H9 (cell line): ENCODE measurements around the gene TMEM81. TPM values are rescaled to one million over a fixed set of nuclear protein-coding genes. Genes with fewer than 3 reads are reported as not detected.

ENCODE experiments used
- DNase-seq: peaks from one replicate; pipeline ENCODE4 v3.0.0-alpha.2; 2017
- H2AFZ ChIP-seq: one replicate; pipeline ENCODE4 v1.6.1; 2013; ENCODE audit warnings: mild to moderate bottlenecking, low read length, control low read depth, moderate library complexity
- H2AK5ac ChIP-seq: 2 replicates; pipeline ENCODE4 v1.6.1; 2013; ENCODE audit warnings: low read length, control low read depth, mixed read lengths; ENCODE audit not compliant: insufficient read length
- H2BK120ac ChIP-seq: one replicate; pipeline ENCODE4 v1.6.1; 2013; ENCODE audit warnings: low read depth, mild to moderate bottlenecking, low read length, control low read depth, inconsistent platforms; ENCODE audit not compliant: poor library complexity, severe bottlenecking
- H2BK12ac ChIP-seq: 2 replicates; pipeline ENCODE4 v1.6.1; 2013; ENCODE audit warnings: low read length, control low read depth, mixed read lengths, low read depth; ENCODE audit not compliant: insufficient read length
- H2BK15ac ChIP-seq: 2 replicates; pipeline ENCODE4 v1.6.1; 2013; ENCODE audit warnings: low read depth, low read length, control low read depth
- H2BK20ac ChIP-seq: one replicate; pipeline ENCODE4 v1.6.1; 2013; ENCODE audit warnings: low read depth, mild to moderate bottlenecking, low read length, control low read depth, inconsistent platforms; ENCODE audit not compliant: poor library complexity, severe bottlenecking
- H2BK5ac ChIP-seq: 2 replicates; pipeline ENCODE4 v1.6.1; 2013; ENCODE audit warnings: low read length, control low read depth, mixed read lengths; ENCODE audit not compliant: insufficient read length
- H3K14ac ChIP-seq: 2 replicates; pipeline ENCODE4 v1.6.1; 2013; ENCODE audit warnings: low read length, control low read depth; ENCODE audit not compliant: insufficient read depth
- H3K18ac ChIP-seq: 2 replicates; pipeline ENCODE4 v1.6.1; 2013; ENCODE audit warnings: low read depth, mild to moderate bottlenecking, mixed read lengths, low read length, control low read depth; ENCODE audit not compliant: insufficient read length
- H3K23ac ChIP-seq: 2 replicates; pipeline ENCODE4 v1.6.1; 2013; ENCODE audit warnings: low read length, control low read depth, mixed read lengths, low read depth; ENCODE audit not compliant: insufficient read length
- H3K23me2 ChIP-seq: 2 replicates; pipeline ENCODE4 v1.6.1; 2013; ENCODE audit warnings: low read depth, mild to moderate bottlenecking, mixed read lengths, low read length, control low read depth; ENCODE audit not compliant: insufficient read length, poor library complexity, severe bottlenecking
- H3K27ac ChIP-seq: 2 replicates; pipeline ENCODE4 v1.5.1; 2013; ENCODE audit warnings: low read length, control low read depth, mixed read lengths, low read depth; ENCODE audit not compliant: insufficient read length
- H3K27me3 ChIP-seq: 2 replicates; pipeline ENCODE4 v1.6.1; 2013; ENCODE audit warnings: low read length, control low read depth, inconsistent platforms; ENCODE audit not compliant: insufficient read depth
- H3K4ac ChIP-seq: 2 replicates; pipeline ENCODE4 v1.6.1; 2013; ENCODE audit warnings: low read depth, mild to moderate bottlenecking, control low read depth, inconsistent platforms, low read length, moderate library complexity
- H3K4me1 ChIP-seq: 2 replicates; pipeline ENCODE4 v1.6.1; 2013; ENCODE audit warnings: low read length, control low read depth, inconsistent platforms; ENCODE audit not compliant: insufficient read depth
- H3K4me2 ChIP-seq: 2 replicates; pipeline ENCODE4 v1.6.1; 2013; ENCODE audit warnings: low read length, control low read depth, mixed read lengths; ENCODE audit not compliant: insufficient read length, insufficient read depth
- H3K56ac ChIP-seq: 2 replicates; pipeline ENCODE4 v1.6.1; 2013; ENCODE audit warnings: low read depth, mild to moderate bottlenecking, mixed read lengths, low read length, control low read depth; ENCODE audit not compliant: insufficient read length
- H3K79me1 ChIP-seq: 2 replicates; pipeline ENCODE4 v1.6.1; 2013; ENCODE audit warnings: low read depth, mild to moderate bottlenecking, moderate library complexity, low read length, control low read depth, inconsistent platforms; ENCODE audit not compliant: insufficient read depth, poor library complexity, severe bottlenecking
- H3K79me2 ChIP-seq: 2 replicates; pipeline ENCODE4 v1.6.1; 2013; ENCODE audit warnings: low read length, control low read depth, inconsistent platforms; ENCODE audit not compliant: insufficient read depth
- H3K9ac ChIP-seq: 2 replicates; pipeline ENCODE4 v1.6.1; 2013; ENCODE audit warnings: low read length, control low read depth, mixed read lengths; ENCODE audit not compliant: insufficient read length; ENCODE audit errors: extremely low read depth
- H3K9me3 ChIP-seq: one replicate; pipeline ENCODE4 v1.6.1; 2013; ENCODE audit warnings: low read depth, low read length, inconsistent platforms; ENCODE audit not compliant: control insufficient read depth
- H3T11ph ChIP-seq: one replicate; pipeline ENCODE4 v1.6.1; 2013; ENCODE audit warnings: mild to moderate bottlenecking, low read length, control low read depth, inconsistent platforms
- H4K20me1 ChIP-seq: one replicate; pipeline ENCODE4 v1.6.1; 2013; ENCODE audit not compliant: control insufficient read depth, insufficient read length, insufficient read depth
- H4K5ac ChIP-seq: 2 replicates; pipeline ENCODE4 v1.6.1; 2013; ENCODE audit warnings: low read depth, mild to moderate bottlenecking, mixed read lengths, low read length, control low read depth; ENCODE audit not compliant: insufficient read length
- H4K8ac ChIP-seq: replicated peaks from 2 replicates; pipeline ENCODE4 v1.6.1; 2013; ENCODE audit warnings: low read length, control low read depth, mixed read lengths, low read depth; ENCODE audit not compliant: insufficient read length
- H4K91ac ChIP-seq: 2 replicates; pipeline ENCODE4 v1.6.1; 2013; ENCODE audit warnings: low read depth, mild to moderate bottlenecking, moderate library complexity, mixed read lengths, low read length, control low read depth; ENCODE audit not compliant: insufficient read length
- H3K27ac Mint-ChIP-seq, 3 experiments: 2 replicates in 2 of 3; 3 replicates in 1 of 3; pipeline ENCODE4 v1.8.0; 2020 to 2021; ENCODE audit warnings: mixed read lengths in 3 of 3, mild to moderate bottlenecking in 1 of 3, moderate library complexity in 1 of 3
- H3K27me3 Mint-ChIP-seq: 2 replicates; pipeline ENCODE4 v1.8.0; 2021; ENCODE audit warnings: low read depth, mild to moderate bottlenecking, moderate library complexity, mixed read lengths
- H3K36me3 Mint-ChIP-seq, 3 experiments: 2 replicates in 2 of 3; 3 replicates in 1 of 3; pipeline ENCODE4 v1.8.0; 2020 to 2021; ENCODE audit warnings: low read depth in 3 of 3, mixed read lengths in 3 of 3; ENCODE audit not compliant: insufficient read depth in 1 of 3
- H3K4me1 Mint-ChIP-seq, 2 experiments: 2 replicates each; pipeline ENCODE4 v1.8.0; 2020; ENCODE audit warnings: mixed read lengths in 2 of 2
- H3K4me3 Mint-ChIP-seq, 2 experiments: 2 replicates in 1 of 2; 3 replicates in 1 of 2; pipeline ENCODE4 v1.8.0; 2020 to 2021; ENCODE audit warnings: mild to moderate bottlenecking in 2 of 2, mixed read lengths in 2 of 2, moderate library complexity in 1 of 2
- H3K9me3 Mint-ChIP-seq, 2 experiments: 2 replicates in 1 of 2; 3 replicates in 1 of 2; pipeline ENCODE4 v1.8.0; 2020; ENCODE audit warnings: mild to moderate bottlenecking in 2 of 2, mixed read lengths in 2 of 2, moderate library complexity in 1 of 2
- CTCF ChIP-seq: fragments of 200-600 bp; sonication (generic); conservative IDR thresholded peaks from 3 replicates; pipeline ENCODE4 v1.8.0; 2021; ENCODE audit warnings: antibody characterized with exemption, mild to moderate bottlenecking
- WGBS: extraction: QIAGEN DNeasy Blood & Tissue Kit; methylation state at CpG from one replicate; pipeline ENCODE4 v1.1.7; 2013; ENCODE audit warnings: missing lambda C conversion rate, low lambda C conversion rate, mixed read lengths; ENCODE audit not compliant: insufficient read length; ENCODE audit errors: extremely low coverage; 5-methylcytosine and 5-hydroxymethylcytosine counted together
- total RNA-seq: library from RNA; stranded (reverse); gene quantifications from 2 replicates; pipeline ENCODE4 v1.2.1, GENCODE V29; 2021

Gene TMEM81
- total RNA-seq, 1 experiment from 2014 or later = 3.0 TPM

- Histone ChIP-seq H4K91ac (no peak overlapping the region), H3K4me2 (no peak overlapping the region), H3K18ac (no peak overlapping the region), H2AFZ (no peak overlapping the region), H2BK12ac (no peak overlapping the region), H3K14ac (no peak overlapping the region), H3K9me3 (no peaks in the 10 kb centered on the region), H3K27ac (no peak overlapping the region), H3K4me1 (no peaks in the 10 kb centered on the region), H3K4ac (no peak overlapping the region), H3K56ac (no peak overlapping the region), H2BK15ac (no peak overlapping the region), H3K23me2 (no peaks in the 10 kb centered on the region), H2AK5ac (no peak overlapping the region), H4K5ac (no peak overlapping the region), H4K20me1 (no peaks in the 10 kb centered on the region), H4K8ac (no peak overlapping the region), H3K79me2 (no peaks in the 10 kb centered on the region), H2BK5ac (no peak overlapping the region), H3K27me3 (no peaks in the 10 kb centered on the region), H3T11ph (no peak overlapping the region), H2BK20ac (no peak overlapping the region), H3K23ac (no peak overlapping the region), H3K79me1 (no peaks in the 10 kb centered on the region), H3K9ac (no peak overlapping the region), H2BK120ac (no peak overlapping the region)
- DNase-seq = no peak
- TF ChIP-seq CTCF = no peak
- Mint-ChIP-seq H3K4me1 (peaks cover 3% of the 10 kb centered on the region in 2 experiments; a peak in 2 of 4 replicates), H3K9me3 (no peaks in the 10 kb centered on the region), H3K4me3 (no peak overlapping the region), H3K27ac (no peak overlapping the region), H3K27me3 (no peaks in the 10 kb centered on the region), H3K36me3 (no peaks in the 10 kb centered on the region)
- WGBS = no CpG with 5 or more reads among the region's 3 CpGs
Measured at GRCh38 chr1:205127646-205128045, 43.4 kb upstream of the TMEM81 start.
